Measurements from ENCODE around the gene FNBP1L. TPM values are rescaled to one million over a fixed set of nuclear protein-coding genes. Genes with fewer than 3 reads are reported as not detected.

FNBP1L gene
- total RNA-seq, 1 experiment from 2014 or later: 119 TPM

- Histone ChIP-seq H2BK5ac (ENCODE audit: insufficient read length, low read length) (no peak overlapping the region), H3K9me3 (ENCODE audit: control insufficient read depth, low read depth, low read length) (no peaks in the 10 kb centered on the region), H2BK12ac (ENCODE audit: insufficient read length, low read depth, low read length) (no peak overlapping the region), H2AFZ (ENCODE audit: low read length) (no peak overlapping the region), H3K27ac (ENCODE audit: insufficient read length, low read depth, low read length) (no peak overlapping the region), H2BK20ac (ENCODE audit: low read depth, low read length, poor library complexity, severe bottlenecking) (no peak overlapping the region), H3T11ph (ENCODE audit: low read length) (no peak overlapping the region), H3K4me2 (ENCODE audit: insufficient read depth, insufficient read length, low read length) (no peak overlapping the region), H3K79me2 (ENCODE audit: insufficient read depth, low read length) (no peaks in the 10 kb centered on the region), H3K27me3 (ENCODE audit: insufficient read depth, low read length) (no peaks in the 10 kb centered on the region), H3K4ac (ENCODE audit: low read depth, low read length) (no peak overlapping the region), H2BK120ac (ENCODE audit: low read depth, low read length, poor library complexity, severe bottlenecking) (no peak overlapping the region), H4K8ac (replicated peaks; ENCODE audit: insufficient read length, low read depth, low read length) (no peak overlapping the region), H2AK5ac (ENCODE audit: insufficient read length, low read length) (no peak overlapping the region), H3K79me1 (ENCODE audit: insufficient read depth, low read depth, low read length, poor library complexity, severe bottlenecking) (no peaks in the 10 kb centered on the region), H3K18ac (ENCODE audit: insufficient read length, low read depth, low read length) (no peak overlapping the region), H3K23ac (ENCODE audit: insufficient read length, low read depth, low read length) (no peak overlapping the region), H2BK15ac (ENCODE audit: low read depth, low read length) (no peak overlapping the region), H4K5ac (ENCODE audit: insufficient read length, low read depth, low read length) (no peak overlapping the region), H4K91ac (ENCODE audit: insufficient read length, low read depth, low read length) (no peak overlapping the region), H3K9ac (ENCODE audit: extremely low read depth, insufficient read length, low read length) (no peak overlapping the region), H3K56ac (ENCODE audit: insufficient read length, low read depth, low read length) (no peak overlapping the region), H3K23me2 (ENCODE audit: insufficient read length, low read depth, low read length, poor library complexity, severe bottlenecking) (no peaks in the 10 kb centered on the region), H4K20me1 (ENCODE audit: control insufficient read depth, insufficient read depth, insufficient read length) (no peaks in the 10 kb centered on the region), H3K14ac (ENCODE audit: insufficient read depth, low read length) (no peak overlapping the region), H3K4me1 (ENCODE audit: insufficient read depth, low read length) (peaks cover 7% of the 10 kb centered on the region; the same call in 1 of the 2 replicates)
- WGBS (ENCODE audit: extremely low coverage, insufficient read length, low lambda C conversion rate): no CpG with 5 or more reads among the region's 7 CpGs
- H3K27ac Mint-ChIP-seq: peak overlapping the region; percentile 14 to 82 (median 41); a peak in 3 of 7 replicates
- no peak for DNase-seq
- TF ChIP-seq CTCF (conservative IDR thresholded peaks at IDR 0.05): no peak
- peaks cover 25 to 27% of the 10 kb centered on the region in 2 experiments for H3K4me1 Mint-ChIP-seq
- H3K27me3 Mint-ChIP-seq (ENCODE audit: low read depth): no peaks in the 10 kb centered on the region
- H3K36me3 Mint-ChIP-seq (ENCODE audit: insufficient read depth in 1 of 3, low read depth in 3 of 3): peaks cover 5 to 40% (median 16%) of the 10 kb centered on the region in 3 experiments; a peak in 4 of 7 replicates
- no peak overlapping the region for H3K4me3 Mint-ChIP-seq
- H3K9me3 Mint-ChIP-seq: no peaks in the 10 kb centered on the region
These were observed 126.6 kb downstream of the FNBP1L start for GRCh38 chr1:93574511-93574910.
